Activated CD8-positive, alpha-beta memory T cell treated with anti-CD3 and anti-CD28 coated beads, Interleukin-2, amount 50 U/mL, for 1 hour (primary cell): ENCODE measurements around the gene WDPCP.
"Not testable (repeated sequence)": the region's sequence is repeated elsewhere in the genome, so short reads cannot be mapped to it uniquely, and the experiment has no call there.

Experiments used
- DNase-seq: peaks from one replicate; pipeline ENCODE4 v3.0.0-alpha.2; 2020; ENCODE audit errors: extremely low read depth

WDPCP gene

GRCh38 chr2:63104482-63104881 lies 483.8 kb downstream of the WDPCP start:
- no peak for DNase-seq

DNA sequence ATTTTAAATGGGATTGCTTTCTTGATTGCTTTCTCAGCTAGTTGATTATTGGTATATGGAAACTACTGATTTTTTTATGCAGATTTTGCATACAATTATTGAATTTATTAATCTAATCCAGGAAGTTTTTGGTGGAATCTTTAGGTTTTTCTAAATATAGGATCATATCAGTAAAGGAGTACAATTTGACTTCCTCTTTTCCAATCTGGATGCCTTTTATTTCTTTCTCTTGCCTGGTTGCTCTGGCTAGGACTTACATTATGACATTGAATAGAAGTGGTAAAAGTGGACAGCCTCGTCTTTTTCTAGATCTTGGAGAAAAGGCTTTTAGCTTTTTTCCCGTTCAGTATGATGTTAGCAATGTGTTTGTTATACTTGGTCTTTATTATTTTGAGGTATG lies 486.3 kb downstream of the WDPCP start:
- DNase-seq, result no peak

DNA sequence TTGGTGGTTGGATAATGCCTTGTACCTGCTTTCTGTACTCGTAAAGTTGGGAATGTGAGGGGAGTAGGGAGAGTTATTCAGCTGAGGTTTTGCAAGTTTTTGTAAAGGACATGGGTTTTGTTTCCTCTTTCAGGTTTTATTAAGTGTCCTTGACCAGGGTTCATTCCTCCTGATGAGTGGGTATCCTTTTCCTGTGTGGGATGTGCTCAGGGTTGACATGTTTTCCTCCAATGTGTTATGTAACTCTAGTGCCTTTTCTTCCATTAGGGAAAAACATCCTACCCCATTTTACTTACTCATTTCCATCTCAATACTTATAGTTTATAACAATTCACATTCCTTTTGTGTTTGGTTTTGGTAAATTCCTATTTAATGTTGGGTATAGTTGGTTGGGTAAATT lies 489.2 kb downstream of the WDPCP start:
- DNase-seq, result no peak

DNA sequence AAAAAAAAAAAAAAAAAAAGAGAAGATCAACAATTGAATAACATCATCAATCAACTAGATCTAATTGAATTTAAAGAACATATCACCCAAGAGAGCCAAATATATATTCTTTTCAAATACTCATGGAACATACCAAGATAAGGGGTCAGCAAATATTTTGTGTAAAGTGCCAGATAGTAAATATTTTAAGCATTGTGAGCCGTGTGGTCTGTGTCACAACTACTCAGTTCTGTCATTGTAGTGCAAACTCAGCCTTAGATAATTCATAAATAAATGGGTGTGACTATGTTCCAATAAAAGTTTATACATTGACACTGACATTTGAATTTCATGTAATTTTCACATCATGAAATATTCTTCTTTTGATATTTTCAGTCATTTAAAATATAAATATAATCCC lies 491.8 kb downstream of the WDPCP start:
- DNase-seq, result no peak

DNA sequence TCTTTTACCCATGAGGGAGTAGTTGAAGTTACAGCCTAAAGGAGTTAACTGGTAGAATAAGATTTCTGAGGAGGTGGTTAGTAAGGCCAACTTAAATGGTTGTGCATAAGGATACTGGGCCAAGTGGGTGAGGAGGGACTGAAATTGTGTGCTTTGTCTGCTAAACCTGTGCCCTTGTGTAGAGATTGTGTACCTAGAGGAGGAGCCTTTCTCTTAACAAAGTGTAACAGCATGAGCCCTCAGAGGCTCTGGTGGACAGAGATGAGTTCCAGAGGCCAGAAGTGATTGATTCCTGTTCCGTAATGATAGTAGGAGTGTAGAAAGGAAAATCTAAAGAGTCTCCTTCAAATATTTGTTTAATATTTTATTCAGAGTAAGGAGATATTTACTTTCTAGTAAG lies 494.8 kb downstream of the WDPCP start:
- no peak for DNase-seq

DNA sequence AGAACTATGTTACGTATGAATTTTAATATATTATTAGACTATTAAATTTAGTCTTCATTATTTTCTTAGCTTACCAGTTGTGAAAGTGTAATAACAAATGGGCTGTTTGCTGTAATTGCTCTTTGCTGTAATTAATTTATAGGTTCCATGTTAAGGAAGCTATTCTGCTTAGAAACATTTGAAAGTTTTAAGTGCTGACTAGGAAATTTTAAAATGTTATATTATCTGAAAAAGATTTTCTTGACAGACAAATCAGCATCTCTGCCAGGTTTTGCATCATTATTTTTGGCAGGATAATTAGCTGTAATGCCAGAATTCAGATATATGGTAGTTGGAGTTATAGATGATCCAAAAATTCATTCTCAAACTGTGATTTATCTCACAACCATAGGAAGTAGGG lies 495.4 kb downstream of the WDPCP start:
- DNase-seq, result no peak

- no peak for DNase-seq
These were observed 495.9 kb downstream of the WDPCP start for GRCh38 chr2:63092401-63092800.

GRCh38 chr2:63086687-63087086 lies 501.6 kb downstream of the WDPCP start:
- no peak for DNase-seq

DNA sequence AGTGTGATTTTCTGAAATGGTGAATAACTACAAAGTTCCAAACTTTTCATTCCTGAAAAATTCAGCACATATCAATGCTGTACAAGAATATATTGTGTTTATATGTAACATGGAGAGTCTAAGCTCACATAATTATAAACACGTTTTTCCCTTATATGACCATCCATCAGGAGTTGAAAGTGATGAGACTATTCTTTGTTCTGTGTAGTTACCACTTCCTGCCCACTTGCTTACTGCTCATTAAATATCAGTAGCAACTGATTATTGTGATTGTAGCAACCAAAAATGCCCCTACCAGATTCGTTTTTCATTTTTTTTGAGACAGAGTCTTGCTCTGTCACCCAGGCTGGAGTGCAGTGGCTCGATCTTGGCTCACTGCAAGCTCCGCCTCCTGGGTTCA lies 506.9 kb downstream of the WDPCP start:
- no peak for DNase-seq

DNA sequence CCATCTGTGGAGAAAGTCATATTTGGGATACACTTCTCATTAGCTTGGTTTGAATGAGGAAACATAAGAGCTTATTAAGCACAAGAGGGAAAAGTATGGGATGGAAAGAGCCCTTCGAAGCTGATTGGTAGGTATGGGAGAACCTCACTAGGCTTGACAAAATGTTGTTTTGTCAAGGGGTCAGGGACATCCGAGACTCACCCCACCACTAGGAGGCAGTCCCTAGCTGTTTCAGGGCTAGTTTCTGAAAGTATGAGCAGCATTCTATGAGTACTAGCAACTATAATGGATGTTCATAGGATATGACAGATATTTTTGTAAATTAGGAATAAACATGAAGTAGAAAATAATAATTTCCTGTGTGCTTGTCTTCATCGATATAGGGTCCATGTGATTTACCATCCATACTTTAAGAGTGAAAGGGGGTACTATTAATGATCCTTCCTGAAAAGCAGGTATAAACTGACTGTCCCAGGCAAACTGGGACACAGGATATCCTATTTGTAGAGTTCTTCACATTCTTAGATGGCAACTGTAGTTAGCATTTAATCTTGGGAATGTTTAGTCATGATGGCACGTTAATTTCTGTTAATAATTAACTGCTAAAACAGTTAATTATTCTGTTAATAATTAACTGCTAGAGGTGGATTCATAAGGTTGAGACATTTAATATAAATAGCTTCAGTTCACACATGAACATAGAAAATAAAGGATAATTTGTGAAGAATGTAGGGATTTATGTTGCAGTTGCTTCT lies 509.2 kb downstream of the WDPCP start:
- DNase-seq, result no peak

GRCh38 chr2:63074399-63074798 lies 513.9 kb downstream of the WDPCP start:
- not testable (repeated sequence) for DNase-seq

DNA sequence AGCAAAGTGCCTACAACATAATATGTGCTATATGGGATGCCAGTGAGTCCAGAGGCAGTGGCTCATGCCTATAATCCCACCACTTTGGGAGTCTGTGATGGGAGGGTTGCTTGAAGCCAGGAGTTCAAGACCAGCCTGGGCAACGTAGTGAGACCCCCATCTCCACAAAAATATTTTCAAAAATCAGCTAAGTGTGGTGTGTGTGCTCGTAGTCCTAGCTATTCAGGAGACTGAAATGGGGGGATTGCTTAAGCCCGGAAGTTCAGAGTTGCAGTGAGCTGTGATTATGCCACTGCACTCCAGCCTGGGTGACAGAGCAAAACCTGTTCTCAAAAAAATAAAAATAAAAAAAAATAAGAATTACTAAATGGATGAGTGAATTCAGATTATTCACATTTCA lies 514.3 kb downstream of the WDPCP start:
- no peak for DNase-seq

DNA sequence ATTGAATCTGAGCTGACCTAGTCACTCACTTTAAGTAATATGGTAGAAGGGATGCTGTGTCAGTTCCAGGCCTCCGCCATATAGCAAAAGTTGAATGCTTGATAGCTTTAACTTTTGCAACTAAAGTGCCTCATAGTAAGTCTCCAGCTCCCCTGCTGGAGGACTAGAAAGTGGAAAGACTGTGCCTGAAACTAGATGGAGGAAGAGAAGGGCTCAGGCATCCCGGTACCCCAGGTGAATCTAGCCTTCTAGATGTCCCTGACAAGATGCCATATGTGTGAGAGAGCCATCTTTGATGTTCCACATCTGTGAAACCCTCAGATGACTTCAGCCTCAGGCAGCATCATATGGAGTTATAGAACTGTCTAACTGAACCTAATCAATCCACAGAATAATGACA lies 516.6 kb downstream of the WDPCP start:
- DNase-seq, result no peak
